Raji (cell line): ENCODE measurements around the gene TJP3.

Experiments used
- POLR2A ChIP-seq: IDR thresholded peaks from 2 replicates; pipeline ENCODE4 v1.6.1; 2011; ENCODE audit warnings: low read depth, low read length, control low read depth; ENCODE audit not compliant: insufficient read depth

The TJP3 gene

GRCh38 chr19:3708207-3708931 is at the start of gene TJP3:
Gene TJP3, plus strand, starts transcription at chr19:3708384. Its CDS starts 20,049 bp downstream, at chr19:3728433.
- no peak for TF ChIP-seq POLR2A

DNA sequence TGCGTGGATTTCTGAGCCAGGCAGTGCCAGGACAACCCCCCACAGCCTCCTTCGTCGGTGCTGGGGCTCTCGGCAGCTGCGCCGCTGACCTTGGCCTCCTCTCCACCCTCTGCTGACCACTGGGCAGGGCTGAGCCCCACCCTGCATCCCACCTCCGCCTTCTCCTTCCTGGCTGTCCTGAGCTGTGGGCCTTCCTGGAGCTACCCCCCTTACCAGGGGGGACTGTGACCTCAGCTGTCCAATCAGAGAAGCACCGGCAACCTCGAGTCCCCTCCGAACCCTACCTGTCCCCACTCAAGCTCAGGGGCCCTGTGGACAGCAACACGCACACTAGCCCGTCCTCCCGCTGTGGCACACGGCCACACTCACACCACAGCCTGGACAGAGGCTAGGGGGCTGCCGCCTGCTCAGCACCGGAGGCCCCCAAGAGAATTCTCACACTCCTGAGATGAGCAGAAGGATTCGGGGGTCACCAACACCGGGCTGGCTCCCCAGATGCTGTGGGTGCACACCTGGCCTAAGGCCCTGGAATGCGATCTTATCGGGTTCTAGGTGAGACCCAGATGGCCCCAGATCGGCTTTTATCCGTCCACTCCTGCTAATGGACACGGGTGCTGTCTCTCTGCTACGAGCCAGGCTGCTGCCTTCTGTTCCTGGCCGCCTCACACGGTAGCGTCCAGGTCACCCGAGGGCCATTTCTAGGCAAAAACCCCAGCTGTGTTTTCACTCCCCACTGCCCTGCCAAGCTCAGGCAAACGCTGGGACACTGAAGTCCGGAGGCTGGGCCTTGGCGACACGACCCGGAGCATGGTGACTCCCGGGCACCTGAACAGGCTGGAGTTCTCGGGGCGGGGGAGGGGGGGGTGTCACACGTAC is 49.1 kb upstream of the TJP3 start:
- TF ChIP-seq POLR2A: no peak

DNA sequence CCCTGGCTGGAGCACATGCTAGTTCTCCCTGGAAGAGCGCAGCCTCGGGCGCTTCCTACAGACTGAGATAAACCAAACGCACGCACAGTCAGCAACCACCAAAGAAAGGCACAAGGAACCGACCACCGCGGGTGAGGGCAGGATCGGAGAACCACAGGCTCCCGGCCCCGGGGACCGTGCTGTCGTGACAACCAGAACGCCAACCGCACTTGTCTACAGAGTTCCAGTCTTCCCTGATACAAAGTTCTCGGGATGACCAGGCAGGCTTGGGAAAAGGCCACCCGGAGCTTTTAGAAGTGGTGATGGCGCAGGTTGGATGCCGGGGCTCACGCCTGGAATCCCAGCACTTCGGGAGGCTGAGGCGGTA is 48.5 kb upstream of the TJP3 start:
- TF ChIP-seq POLR2A: no peak

- TF ChIP-seq POLR2A: no peak
These were observed 47.5 kb upstream of the TJP3 start for GRCh38 chr19:3660493-3661219.

DNA sequence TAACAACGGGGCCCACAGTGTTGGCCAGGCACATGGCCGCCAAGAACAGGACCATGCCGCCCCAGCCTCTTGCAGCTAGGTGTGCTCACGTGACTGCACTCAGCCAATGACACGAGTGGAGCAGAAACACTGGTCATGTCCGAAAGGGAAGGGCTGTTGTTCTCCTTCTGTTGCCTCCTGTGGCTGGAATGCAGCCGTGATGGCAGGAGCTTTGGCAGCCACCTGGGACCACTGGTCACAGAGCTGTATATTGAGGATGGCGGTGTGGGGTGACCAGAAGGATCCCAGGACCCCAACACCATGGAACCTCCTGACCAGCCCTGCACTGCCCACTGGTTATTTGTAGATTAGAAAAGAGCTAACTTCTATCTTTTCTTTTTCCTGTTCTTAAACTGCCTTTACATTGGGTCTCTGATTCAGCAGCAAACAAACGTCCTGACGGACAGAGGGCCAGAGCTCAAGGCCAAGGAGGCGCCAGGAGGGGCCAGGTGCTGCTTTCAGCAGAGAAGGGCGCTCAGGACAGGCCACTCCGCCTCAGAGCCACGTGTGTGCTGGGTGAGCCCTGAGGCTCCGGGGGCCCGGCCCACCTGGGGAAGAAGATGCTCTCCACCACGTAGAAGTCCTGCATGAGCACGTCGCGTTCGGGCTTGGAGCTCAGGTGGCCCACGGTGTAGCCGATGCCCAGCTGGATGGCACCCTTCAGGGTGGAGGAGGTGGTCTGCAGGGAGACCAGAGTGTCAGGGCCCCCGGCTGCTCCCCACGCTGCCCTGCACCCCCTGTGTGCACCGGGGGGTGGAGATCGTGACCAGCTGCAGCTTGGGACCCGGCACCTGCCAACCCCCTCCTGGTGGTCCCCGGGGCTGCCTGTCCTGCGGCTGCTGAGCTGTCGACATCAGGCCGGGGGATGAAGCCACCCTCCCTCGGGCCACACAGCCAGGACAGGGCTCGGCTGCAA is 46.6 kb upstream of the TJP3 start:
- no peak for TF ChIP-seq POLR2A

- no peak for TF ChIP-seq POLR2A
These were observed 44.3 kb upstream of the TJP3 start for GRCh38 chr19:3663838-3664237.

DNA sequence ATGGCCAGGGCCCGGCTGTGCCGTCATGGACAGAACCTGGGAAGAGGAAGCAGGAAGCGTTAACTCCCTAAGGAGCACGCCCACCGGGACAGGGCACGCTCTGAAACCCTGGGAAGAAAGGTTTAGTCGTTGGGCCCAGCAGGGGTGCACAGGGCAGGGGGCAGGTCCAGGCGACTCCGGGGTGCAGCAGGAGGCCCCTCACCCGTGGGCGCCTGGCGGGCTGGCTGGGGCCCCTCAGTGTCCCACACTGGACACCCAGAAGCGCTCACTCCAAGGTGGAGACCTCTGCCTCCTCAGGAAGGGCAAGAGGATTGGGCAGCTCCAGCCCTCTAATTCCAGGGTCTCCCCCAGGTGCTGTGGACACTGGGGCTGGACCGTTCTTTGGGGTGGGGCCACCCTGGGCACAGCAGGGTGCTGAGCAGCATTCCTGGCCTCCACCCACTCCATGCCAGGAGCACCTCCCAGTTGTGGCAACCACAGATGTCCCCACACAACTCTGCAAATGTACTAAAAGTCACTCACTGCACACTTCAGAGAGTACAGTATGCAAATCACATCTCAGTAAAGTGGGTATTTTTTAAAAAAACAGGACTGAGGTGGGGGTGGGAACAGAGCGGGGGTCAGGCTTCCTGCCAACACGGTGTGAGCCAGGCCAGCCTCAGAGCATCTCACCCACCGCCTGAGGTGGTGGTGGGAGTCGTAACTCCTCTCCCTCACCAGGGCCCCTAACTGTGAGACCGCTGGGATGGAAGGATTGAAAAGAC is 43.1 kb upstream of the TJP3 start:
- peak; percentile 73 for TF ChIP-seq POLR2A

DNA sequence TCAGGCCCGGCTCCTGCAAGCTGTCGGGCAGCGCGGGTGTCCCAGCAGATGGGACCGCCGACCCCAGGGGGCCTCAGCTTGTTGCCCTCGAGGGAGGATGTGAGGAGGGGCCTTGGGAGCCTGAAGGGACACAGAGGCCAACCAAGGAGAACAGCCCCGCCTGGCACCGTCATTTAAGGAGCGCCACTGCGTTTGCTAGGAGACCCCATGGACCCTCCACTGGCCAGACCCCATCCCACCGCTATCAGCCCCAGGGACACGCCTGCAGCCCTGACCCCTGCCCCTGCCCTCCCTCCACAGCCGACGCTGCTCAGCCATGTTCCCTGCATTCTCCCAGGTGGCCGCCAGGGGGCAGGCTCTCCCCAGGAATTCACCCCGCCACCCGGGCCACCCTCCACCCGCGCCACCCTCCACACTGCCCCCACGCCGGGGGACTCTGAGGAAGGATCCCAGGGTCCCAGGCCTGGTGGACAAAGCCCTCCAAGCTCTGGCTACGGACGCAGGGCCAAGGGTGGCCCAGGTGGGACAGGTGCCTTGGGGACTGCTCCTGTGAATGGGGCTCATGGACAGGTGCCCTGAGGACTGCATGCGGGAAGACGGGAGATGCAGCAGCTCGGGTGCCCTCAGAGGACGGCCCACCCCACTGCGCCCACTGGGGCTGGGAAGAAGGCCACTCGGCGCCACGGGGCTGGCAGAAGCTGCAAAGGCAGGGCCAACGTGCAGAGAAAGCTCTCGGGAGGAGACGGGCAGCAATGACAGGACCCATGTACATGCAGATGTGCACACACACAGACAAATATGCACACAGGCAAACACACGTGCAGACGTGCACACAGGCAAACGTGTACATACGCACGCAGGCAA is 42.3 kb upstream of the TJP3 start:
- no peak for TF ChIP-seq POLR2A

- no peak for TF ChIP-seq POLR2A
These were observed 41.0 kb upstream of the TJP3 start for GRCh38 chr19:3667037-3667638.

GRCh38 chr19:3667766-3668165 is 40.4 kb upstream of the TJP3 start:
- TF ChIP-seq POLR2A: no peak

GRCh38 chr19:3668331-3669081 is 39.7 kb upstream of the TJP3 start:
- no peak for TF ChIP-seq POLR2A
